ENCODE measurements around the gene CFAP20DC.

Gene CFAP20DC

DNA sequence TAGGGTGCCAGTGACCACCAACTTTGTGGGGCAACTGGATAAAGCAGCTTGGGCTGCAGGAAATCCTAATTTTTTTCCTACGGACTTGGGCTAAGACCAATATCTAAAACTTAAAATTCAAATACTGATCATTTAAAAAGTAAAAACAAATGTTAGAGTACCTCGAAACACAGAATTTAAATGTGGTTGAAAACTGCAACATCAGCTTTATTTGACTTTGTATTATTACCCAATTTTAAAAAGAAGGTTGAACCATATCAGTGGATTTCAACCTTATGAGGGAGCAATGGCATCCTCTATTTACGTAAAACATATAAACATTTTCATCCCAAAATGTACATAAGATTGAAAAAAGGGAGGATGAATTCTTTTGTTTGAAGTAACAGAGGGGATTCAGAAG is 26.2 kb downstream of the CFAP20DC start:
- no peak overlapping the region for H3K27ac ChIP-seq
- no peak for TF ChIP-seq ZFX (IDR thresholded peaks at IDR 0.05; ENCODE audit: borderline replicate concordance)
- TF ChIP-seq, protein P1, sequence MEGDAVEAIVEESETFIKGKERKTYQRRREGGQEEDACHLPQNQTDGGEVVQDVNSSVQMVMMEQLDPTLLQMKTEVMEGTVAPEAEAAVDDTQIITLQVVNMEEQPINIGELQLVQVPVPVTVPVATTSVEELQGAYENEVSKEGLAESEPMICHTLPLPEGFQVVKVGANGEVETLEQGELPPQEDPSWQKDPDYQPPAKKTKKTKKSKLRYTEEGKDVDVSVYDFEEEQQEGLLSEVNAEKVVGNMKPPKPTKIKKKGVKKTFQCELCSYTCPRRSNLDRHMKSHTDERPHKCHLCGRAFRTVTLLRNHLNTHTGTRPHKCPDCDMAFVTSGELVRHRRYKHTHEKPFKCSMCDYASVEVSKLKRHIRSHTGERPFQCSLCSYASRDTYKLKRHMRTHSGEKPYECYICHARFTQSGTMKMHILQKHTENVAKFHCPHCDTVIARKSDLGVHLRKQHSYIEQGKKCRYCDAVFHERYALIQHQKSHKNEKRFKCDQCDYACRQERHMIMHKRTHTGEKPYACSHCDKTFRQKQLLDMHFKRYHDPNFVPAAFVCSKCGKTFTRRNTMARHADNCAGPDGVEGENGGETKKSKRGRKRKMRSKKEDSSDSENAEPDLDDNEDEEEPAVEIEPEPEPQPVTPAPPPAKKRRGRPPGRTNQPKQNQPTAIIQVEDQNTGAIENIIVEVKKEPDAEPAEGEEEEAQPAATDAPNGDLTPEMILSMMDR (IDR thresholded peaks at IDR 0.05): no peak

GRCh38 chr3:59017617-59017984 is 32.2 kb downstream of the CFAP20DC start:
- TF ChIP-seq, protein P1 (IDR thresholded peaks at IDR 0.05): no peak
- TF ChIP-seq ZFX (IDR thresholded peaks at IDR 0.05; ENCODE audit: borderline replicate concordance): no peak

GRCh38 chr3:59016930-59017616 is 32.8 kb downstream of the CFAP20DC start:
- TF ChIP-seq ZFX (IDR thresholded peaks at IDR 0.05; ENCODE audit: borderline replicate concordance): no peak
- TF ChIP-seq, protein P1 (IDR thresholded peaks at IDR 0.05): no peak
- H3K27ac ChIP-seq: no peak overlapping the region

More at GRCh38 chr3:59017617-59017984, 32.2 kb downstream of the CFAP20DC start:
- no peak overlapping the region for H3K27ac ChIP-seq

- TF ChIP-seq, protein P1 (IDR thresholded peaks at IDR 0.05): no peak
- no peak for TF ChIP-seq ZFX (IDR thresholded peaks at IDR 0.05; ENCODE audit: borderline replicate concordance)
- H3K27ac ChIP-seq: no peak overlapping the region
Observed at GRCh38 chr3:59013611-59014010, 36.2 kb downstream of the CFAP20DC start.

DNA sequence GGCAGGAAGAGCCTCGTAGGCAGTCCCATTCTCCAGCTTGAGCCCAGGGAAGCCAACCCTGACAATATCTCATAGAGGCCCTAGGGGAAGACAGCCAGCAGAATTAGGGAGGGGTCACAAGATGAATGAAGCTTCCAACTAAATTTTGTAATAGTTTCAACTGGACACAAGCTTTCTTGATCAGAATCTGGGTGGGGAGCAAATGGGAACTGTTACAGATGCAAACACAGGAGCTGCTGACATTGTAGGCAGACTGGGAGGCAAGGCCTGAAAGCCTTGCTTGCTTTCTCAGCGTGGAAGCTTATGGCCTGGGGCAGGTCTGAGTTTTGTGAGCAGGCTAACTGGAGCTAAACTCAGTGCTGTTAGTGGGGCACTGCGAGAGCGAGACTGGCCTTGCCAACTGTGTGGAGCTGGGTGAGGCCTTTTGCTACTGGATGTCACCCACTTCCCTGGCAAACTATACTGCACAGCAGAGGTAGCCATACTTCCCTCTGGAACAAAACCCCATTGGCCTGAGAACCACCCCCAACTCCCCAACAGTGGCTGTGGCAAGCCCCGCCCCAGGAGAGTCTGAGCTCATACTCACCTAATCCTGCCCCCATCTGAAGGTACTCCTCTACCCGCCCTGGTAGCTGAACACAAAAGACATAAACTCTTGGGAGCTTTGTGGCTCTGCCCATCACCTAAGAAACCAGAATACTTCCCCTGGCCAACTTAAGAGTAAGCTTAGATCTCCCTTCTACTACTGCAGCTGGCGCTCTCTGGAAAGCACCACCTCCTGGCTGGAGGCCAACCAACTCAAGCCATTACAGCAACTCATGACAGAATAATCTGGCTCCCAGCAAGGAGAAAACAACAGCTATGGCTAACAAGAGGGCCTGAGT is 42.9 kb downstream of the CFAP20DC start:
- TF ChIP-seq ZFX (IDR thresholded peaks at IDR 0.05; ENCODE audit: borderline replicate concordance): no peak
- TF ChIP-seq, protein P1 (IDR thresholded peaks at IDR 0.05): no peak
- H3K27ac ChIP-seq: no peak overlapping the region

DNA sequence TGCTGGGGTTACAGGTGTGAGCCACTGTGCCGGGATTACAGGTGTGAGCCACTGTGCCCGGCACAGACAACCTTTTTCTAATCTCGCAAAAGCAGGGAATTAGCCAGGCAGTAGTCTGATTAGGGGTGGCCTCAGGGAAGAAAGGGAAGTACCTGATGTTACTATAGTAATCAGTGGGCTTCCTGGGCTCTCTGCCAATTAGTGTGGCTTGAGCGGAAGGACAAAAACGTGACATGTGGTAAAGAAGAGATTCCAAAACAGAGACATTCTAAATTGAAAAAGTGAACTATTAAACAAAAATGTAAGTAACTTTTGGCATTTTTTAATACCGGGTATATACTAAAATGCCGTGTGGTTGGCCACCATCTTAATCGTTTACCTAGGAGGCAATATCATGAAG is 48.1 kb downstream of the CFAP20DC start:
- TF ChIP-seq, protein P1 (IDR thresholded peaks at IDR 0.05): no peak
- TF ChIP-seq ZFX (IDR thresholded peaks at IDR 0.05; ENCODE audit: borderline replicate concordance): no peak

GRCh38 chr3:58999774-59000160 is 50.1 kb downstream of the CFAP20DC start:
- no peak for TF ChIP-seq ZFX (IDR thresholded peaks at IDR 0.05; ENCODE audit: borderline replicate concordance)
- TF ChIP-seq, protein P1 (IDR thresholded peaks at IDR 0.05): no peak
- no peak overlapping the region for H3K27ac ChIP-seq

More for the DNA sequence above, 48.1 kb downstream of the CFAP20DC start:
- no peak overlapping the region for H3K27ac ChIP-seq
